Tongue (tissue), 2 donors: ENCODE data around the gene USH2A. TPM values are rescaled to one million over a fixed set of nuclear protein-coding genes. Genes with fewer than 3 reads are reported as not detected.

Source experiments
- DNase-seq: peaks from one replicate; pipeline ENCODE4 v3.0.0-alpha.2; 2015
- total RNA-seq: library from RNA; depleted of rRNA; stranded (reverse); fragments of >200 nt; gene quantifications from one replicate; pipeline ENCODE4 v1.2.3, GENCODE V29; 2014

USH2A gene
- total RNA-seq, 1 donor from 2014 or later = 0.10 TPM

- peak; percentile 8 for DNase-seq
These were observed 562.4 kb downstream of the USH2A start for GRCh38 chr1:215860833-215861232.

GRCh38 chr1:215857317-215857716, 565.9 kb downstream of the USH2A start:
- no peak for DNase-seq

- no peak for DNase-seq
These were observed 577.9 kb downstream of the USH2A start for GRCh38 chr1:215845234-215845891.

GRCh38 chr1:215844777-215845176, 578.5 kb downstream of the USH2A start:
- no peak for DNase-seq

- no peak for DNase-seq
These were observed 579.0 kb downstream of the USH2A start for GRCh38 chr1:215844266-215844665.

- no peak for DNase-seq
These were observed 580.3 kb downstream of the USH2A start for GRCh38 chr1:215842905-215843304.

GRCh38 chr1:215835951-215836350, 587.3 kb downstream of the USH2A start:
- DNase-seq = no peak

- no peak for DNase-seq
These were observed 589.1 kb downstream of the USH2A start for GRCh38 chr1:215833941-215834729.

- DNase-seq = peak; percentile 6
These were observed 592.9 kb downstream of the USH2A start for GRCh38 chr1:215830226-215830810.

GRCh38 chr1:215825056-215825455, 598.2 kb downstream of the USH2A start:
- DNase-seq = no peak

- no peak for DNase-seq
These were observed 599.0 kb downstream of the USH2A start for GRCh38 chr1:215824245-215824644.

GRCh38 chr1:215819114-215819513, 604.1 kb downstream of the USH2A start:
- no peak for DNase-seq

- DNase-seq = no peak
These were observed 615.3 kb downstream of the USH2A start for GRCh38 chr1:215807911-215808436.

- no peak for DNase-seq
These were observed 616.0 kb downstream of the USH2A start for GRCh38 chr1:215807218-215807617.

GRCh38 chr1:215797859-215798258, 625.4 kb downstream of the USH2A start:
- no peak for DNase-seq

- DNase-seq = no peak
These were observed 629.1 kb downstream of the USH2A start for GRCh38 chr1:215794156-215794555.

- peak; percentile 8 for DNase-seq
These were observed 630.1 kb downstream of the USH2A start for GRCh38 chr1:215793180-215793579.

- DNase-seq = no peak
These were observed 630.8 kb downstream of the USH2A start for GRCh38 chr1:215792446-215792845.

- no peak for DNase-seq
These were observed 633.3 kb downstream of the USH2A start for GRCh38 chr1:215789981-215790380.

- DNase-seq = no peak
These were observed 636.3 kb downstream of the USH2A start for GRCh38 chr1:215786997-215787396.

GRCh38 chr1:215780641-215781040, 642.6 kb downstream of the USH2A start:
- DNase-seq = no peak

- DNase-seq = no peak
These were observed 643.1 kb downstream of the USH2A start for GRCh38 chr1:215780139-215780538.

- no peak for DNase-seq
These were observed 643.5 kb downstream of the USH2A start for GRCh38 chr1:215779729-215780128.
